Epidermal melanocyte (primary cell): ENCODE results near the gene CRYBB1.

Experiments
- DNase-seq: peaks from one replicate; pipeline ENCODE4 v3.0.0; 2011; ENCODE audit warnings: low spot score; ENCODE audit not compliant: insufficient read length

The CRYBB1 gene

GRCh38 chr22:26617271-26618199 is at the start of gene CRYBB1:
TSS of gene CRYBB1 (minus strand) at chr22:26618027. CDS start at chr22:26616319, 1,708 bp downstream.
- DNase-seq, result peak; percentile 56

DNA sequence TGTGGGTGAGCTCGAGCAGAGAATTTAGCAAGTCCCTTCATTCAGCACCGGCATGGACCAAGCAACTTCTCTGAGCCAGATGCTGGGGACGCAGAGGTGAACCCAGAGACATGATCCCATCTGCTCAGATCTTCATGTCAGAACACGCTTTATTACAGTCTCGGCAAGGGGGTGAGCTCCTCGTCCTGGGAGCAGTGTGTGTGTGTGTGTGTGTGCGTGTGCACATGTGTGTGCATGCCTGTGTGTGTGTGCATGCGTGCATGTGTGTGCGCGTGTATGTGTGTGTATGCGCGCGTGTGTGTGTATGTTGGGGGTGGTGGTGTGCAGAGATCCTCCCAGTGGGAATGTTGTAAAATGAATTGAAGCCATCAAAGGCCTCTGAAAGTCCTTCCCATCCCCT is 49.3 kb upstream of the CRYBB1 start:
- no peak for DNase-seq

GRCh38 chr22:26665813-26666231 is 48.0 kb upstream of the CRYBB1 start:
- no peak for DNase-seq

- DNase-seq, result no peak
Measured at GRCh38 chr22:26663374-26663923, 45.6 kb upstream of the CRYBB1 start.

DNA sequence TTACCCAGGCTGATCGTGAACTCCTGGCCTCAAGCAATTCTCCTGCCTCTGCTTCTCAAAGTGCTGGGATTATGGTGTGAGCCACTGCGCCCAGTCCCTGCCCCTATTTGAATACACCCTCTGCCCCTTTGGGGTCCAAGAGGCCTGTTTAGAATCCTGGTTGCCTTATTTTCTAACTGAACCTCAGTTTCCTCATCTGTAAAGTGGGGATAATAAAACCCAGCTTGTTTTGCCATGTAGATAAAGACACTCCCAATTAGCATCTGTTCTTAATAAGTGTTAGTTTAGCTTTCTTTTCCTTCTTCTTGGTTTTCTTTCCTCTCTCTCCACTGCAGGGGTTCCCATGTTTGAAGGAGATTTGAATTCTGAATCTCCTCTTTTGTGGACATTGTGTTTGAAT is 44.3 kb upstream of the CRYBB1 start:
- DNase-seq, result no peak

GRCh38 chr22:26660961-26661578 is 43.2 kb upstream of the CRYBB1 start:
- DNase-seq, result no peak

DNA sequence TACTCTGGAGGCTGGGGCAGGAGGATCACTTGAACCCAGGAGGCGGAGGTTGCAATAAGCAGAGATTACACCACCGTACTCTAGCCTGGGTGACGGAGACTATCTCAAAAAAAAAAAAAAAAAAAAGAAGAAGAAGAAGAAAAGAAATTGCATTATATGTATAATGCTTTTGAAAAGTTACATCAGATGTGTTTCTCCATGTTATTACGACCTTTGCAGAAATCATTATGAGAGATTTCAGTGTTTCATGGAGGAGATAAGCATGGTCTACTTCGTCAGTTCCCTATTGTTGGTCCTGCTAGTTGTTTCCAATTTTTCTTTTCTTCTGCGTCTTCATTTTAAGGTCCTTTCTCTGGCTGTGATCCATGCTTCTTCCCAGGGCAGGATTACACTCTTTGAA is 42.5 kb upstream of the CRYBB1 start:
- no peak for DNase-seq

GRCh38 chr22:26658671-26659478 is 41.0 kb upstream of the CRYBB1 start:
- DNase-seq, result peak; percentile 44

- no peak for DNase-seq
Measured at GRCh38 chr22:26658161-26658560, 40.3 kb upstream of the CRYBB1 start.

DNA sequence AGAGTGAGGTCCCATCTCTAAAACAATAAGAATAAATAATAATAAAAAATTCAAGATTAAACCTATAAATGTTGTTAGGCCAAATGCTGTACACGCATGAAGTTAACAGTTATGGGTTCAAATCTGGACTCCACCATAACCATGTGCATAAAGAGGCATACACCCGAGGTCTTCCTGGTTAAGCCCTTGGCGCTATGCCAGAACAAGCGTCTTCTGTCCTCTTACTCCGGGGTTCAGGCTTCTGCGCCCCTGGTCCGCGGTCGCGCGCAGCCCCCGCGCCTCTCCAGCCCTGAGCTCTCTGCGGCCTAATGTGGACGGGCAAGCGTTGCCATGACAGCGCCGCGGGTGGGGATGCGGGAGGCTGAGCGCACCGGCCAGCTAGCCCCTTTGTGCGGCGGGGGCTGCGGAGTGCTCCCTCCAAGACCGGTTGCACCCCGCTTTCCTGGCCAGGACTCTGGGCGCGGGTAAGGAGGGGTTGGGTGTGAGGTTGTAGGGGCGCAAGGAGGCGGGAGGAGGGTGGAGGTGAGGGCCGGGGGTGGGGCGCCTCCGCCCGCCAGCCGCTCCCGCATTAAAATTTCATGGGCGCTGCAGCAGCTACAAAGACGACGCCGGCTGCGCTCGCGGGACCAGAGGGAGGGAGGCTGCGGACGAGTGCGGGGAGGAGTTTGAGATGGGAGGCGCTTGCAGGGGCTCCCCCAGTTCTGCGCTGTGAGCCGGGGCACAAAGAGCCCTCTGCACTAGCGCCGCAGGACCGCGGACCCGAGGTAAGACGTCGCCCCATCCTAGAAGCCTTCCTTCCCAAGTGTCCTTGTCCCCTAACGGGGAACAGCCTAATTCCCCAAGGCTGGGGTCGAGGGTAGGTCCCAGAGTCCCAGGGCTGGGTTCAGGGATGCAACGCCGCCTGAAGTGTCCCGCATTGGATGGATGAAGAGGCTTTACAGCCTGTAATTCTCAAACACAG is 39.3 kb upstream of the CRYBB1 start, which contains the start of gene MIAT:
MIAT (plus strand) TSS at position 698 of the 961 bp plus-strand sequence.
- DNase-seq, result no peak

- DNase-seq, result no peak
Measured at GRCh38 chr22:26651815-26652214, 34.0 kb upstream of the CRYBB1 start.

GRCh38 chr22:26650722-26651421 is 33.0 kb upstream of the CRYBB1 start:
- no peak for DNase-seq

DNA sequence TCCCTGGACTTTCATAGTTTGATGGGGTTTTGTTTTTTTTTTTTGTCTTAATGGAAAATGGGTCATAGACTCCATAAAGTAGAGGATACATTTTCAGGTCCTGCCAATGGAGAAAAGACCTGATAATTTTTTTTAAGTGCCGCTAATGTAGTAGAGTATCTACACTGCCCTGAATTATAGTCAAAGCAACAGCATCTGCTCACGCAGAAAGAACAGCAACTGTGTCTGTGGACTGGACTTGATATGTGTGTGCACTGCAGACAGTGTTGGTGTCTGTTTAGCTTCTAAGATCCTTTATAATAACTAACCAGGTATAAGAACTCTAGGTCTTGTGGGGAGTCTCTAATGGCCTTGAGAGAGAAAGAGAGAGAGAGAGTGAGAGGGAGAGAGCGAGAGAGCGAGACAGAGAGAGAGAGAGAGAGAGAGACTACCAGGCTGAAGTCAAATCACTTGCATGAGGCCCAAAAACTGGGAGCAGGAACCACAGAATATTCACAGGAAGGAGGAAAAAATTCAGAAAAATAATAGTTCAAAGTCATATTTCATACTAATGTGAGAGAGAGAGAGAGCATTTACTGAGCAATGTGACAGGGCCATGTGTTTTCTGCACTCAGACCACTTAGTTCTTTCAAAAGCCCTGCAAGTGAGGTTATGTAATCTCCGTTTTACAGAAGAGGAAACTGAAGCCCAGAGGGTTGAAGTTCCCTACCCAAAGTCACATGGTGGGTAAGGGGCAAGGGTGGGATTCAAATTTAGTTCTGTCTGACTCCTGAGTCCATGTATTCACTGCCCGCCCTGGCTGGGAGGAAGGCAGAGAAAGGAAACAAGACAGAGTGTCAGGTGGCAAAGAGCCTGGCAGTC is 30.9 kb upstream of the CRYBB1 start:
- DNase-seq, result no peak

DNA sequence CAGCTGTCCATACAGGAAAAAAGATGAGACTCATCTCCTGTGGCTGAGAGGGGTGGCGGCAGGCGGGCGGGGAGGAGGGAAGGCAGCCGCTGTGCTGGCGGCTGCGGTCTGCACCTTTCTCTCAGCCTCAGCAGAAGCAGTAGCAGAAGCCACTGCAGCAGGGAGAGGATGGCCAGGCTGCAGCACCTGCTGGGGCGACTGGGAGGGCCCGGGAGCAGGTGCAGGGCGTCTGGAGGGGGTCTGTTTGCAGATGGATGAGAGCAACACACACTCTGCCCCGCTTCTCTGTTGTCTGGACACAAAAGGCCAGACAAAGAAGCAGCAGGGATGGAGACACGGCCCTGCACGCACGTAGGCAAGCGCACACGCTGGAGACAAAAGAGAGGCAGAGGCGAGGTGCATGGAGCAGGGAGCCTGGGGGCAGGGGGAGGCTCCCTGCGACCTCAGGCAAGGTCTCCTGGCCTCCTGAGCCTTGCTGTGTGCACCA is 30.2 kb upstream of the CRYBB1 start:
- no peak for DNase-seq

DNA sequence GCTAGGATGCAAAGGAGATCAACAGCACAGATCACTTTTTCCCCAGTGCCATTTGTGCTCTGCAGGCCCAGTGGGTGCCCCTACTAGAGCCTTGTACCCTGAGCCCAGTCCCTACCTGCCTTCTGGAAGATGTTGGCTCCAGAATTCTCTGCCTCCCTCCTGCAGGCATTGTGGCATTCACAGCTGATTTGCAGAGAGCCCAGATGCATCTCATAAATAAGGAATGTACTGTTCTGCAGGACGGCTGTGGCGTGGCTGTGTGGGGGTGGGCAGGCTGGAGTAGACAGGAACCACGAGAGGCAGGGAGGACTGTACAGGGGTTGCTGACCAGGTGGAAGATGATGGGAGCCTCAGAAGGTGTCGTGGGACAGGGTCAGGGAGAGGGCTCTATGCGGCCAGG is 28.3 kb upstream of the CRYBB1 start:
- DNase-seq, result no peak

DNA sequence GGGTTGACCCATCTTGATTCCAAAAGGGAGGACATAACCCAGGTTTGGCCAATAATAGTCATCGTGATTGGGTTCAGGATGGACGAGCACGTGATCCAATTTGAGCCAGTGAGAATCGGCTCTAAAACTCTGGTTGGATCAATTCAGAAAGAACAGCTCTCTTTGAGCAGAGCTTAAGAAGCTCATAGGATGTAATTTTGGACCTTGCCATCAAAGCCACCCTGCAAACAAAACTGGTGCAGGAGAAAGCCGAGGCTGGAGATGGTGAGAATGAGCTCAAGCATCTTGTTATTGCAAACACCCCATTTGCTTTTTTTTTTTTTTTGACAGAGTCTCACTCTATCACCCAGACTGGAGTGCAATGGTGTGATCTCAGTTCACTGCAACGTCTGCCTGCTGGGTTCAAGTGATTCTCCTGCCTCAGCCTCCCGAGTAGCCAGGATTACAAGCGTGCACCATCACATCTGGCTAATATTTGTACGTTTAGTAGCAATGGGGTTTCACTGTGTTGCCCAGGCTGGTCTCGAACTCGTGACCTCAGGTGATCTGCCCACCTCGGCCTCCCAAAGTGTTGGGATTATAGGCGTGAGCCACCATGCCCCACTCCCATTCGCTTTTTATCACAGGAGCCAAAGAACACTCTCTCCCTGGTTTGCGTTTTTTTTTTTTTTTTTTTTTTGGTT is 25.7 kb upstream of the CRYBB1 start:
- DNase-seq, result no peak

GRCh38 chr22:26642465-26643417 is 24.9 kb upstream of the CRYBB1 start:
- no peak for DNase-seq
